Tibial nerve (tissue), 4 donors: ENCODE data around the gene HMCN2.

Experiments
- CTCF ChIP-seq, 5 experiments: fragments of 200-600 bp in 3 of 5; fragments of 450-650 bp in 2 of 5; sonication (generic) in 3 of 5; IDR thresholded peaks; one replicate each; pipeline ENCODE4 v1.5.1; 2016 to 2019; ENCODE audit warnings: antibody characterized with exemption in 5 of 5, mild to moderate bottlenecking in 3 of 5, moderate library complexity in 2 of 5
- EP300 ChIP-seq, 2 donors: sonication (generic); formaldehyde crosslinking; IDR thresholded peaks; one replicate each; pipeline ENCODE4 v1.6.1; 2017; ENCODE audit warnings: antibody characterized with exemption in 2 of 2, mild to moderate bottlenecking in 1 of 2

- no peak for TF ChIP-seq CTCF (IDR thresholded peaks at IDR 0.05)
- no peak for TF ChIP-seq EP300 (IDR thresholded peaks at IDR 0.05)
Observed at GRCh38 chr9:130437011-130437789, 171.6 kb downstream of the HMCN2 start.
